NCI-H82 treated with DMSO at 0.1 percent for 48 hours (cell line): ENCODE data around the gene PTPRD.

Experiments used
- DNase-seq: peaks from one replicate; lab custom pipeline; 2025; ENCODE audit not compliant: unreplicated experiment; lab: John Stamatoyannopoulos, UW

PTPRD gene

GRCh38 chr9:9790216-9790872 lies 822.5 kb downstream of the PTPRD start:
- peak; percentile 26 for DNase-seq

GRCh38 chr9:9783711-9784110 lies 829.1 kb downstream of the PTPRD start:
- no peak for DNase-seq

- DNase-seq: no peak
Measured at GRCh38 chr9:9783211-9783610, 829.6 kb downstream of the PTPRD start.

- DNase-seq: no peak
Measured at GRCh38 chr9:9778293-9778692, 834.5 kb downstream of the PTPRD start.

- no peak for DNase-seq
Measured at GRCh38 chr9:9774471-9774870, 838.3 kb downstream of the PTPRD start.

- DNase-seq: no peak
Measured at GRCh38 chr9:9771314-9771713, 841.5 kb downstream of the PTPRD start.

GRCh38 chr9:9764821-9765220 lies 848.0 kb downstream of the PTPRD start:
- DNase-seq: no peak

GRCh38 chr9:9754186-9754585 lies 858.6 kb downstream of the PTPRD start:
- DNase-seq: no peak

GRCh38 chr9:9753266-9753665 lies 859.5 kb downstream of the PTPRD start:
- no peak for DNase-seq

DNA sequence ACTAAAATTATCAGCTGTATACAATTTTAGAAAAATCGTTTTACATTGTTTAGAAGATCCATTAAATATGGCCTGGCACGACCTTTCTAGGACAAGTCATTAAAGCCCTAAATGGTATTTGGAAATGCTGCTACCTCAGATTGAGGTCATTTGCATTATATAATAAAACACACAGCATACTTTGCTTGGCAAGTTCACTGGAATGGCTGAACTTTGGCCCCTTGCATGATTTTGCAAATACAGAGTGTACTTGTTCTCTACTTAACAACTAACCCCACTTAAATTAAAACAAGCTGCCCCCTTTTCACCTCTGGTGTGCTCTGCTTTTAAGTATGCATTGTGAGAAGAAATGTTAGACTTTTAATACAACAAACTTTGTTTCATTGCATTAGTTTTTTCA lies 860.1 kb downstream of the PTPRD start:
- DNase-seq: no peak

DNA sequence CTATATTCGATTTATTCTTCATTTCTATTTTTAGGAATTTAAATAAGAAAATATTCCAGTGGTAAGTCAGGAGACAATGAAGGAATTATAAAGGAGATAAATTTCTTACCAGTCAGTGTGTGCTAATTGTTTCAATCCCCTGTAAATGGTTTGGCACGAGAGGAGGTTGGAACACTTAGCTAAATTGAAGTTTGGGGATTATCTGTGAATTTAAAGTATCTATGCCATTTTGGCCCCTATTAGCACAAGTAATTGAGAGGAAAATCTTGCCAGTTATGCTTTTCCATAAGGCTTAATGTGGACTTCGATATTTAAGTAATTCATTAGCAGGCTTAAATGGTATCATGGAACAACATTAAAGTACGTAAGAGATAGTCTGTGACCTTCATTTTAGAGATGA lies 860.8 kb downstream of the PTPRD start:
- peak; percentile 62 for DNase-seq

GRCh38 chr9:9750719-9751118 lies 862.1 kb downstream of the PTPRD start:
- DNase-seq: no peak

DNA sequence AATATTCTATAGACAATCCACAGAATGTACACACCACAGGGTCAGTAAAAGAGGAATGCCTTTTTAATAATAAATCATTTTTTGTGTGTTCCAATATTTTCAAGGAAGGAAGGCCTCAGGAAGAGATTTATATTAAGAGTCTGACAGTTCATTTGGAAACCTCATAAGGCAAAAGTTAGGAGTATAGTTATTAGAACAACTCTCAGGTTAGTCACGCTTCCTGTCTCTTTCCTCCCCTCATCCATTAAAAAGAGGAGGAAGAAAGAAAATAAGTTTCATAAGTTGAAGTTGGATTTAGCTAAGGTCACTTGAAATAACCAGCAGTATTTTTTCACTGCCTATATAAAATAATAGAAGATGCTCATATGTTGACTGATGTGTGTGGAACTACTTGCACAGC lies 863.2 kb downstream of the PTPRD start:
- no peak for DNase-seq

DNA sequence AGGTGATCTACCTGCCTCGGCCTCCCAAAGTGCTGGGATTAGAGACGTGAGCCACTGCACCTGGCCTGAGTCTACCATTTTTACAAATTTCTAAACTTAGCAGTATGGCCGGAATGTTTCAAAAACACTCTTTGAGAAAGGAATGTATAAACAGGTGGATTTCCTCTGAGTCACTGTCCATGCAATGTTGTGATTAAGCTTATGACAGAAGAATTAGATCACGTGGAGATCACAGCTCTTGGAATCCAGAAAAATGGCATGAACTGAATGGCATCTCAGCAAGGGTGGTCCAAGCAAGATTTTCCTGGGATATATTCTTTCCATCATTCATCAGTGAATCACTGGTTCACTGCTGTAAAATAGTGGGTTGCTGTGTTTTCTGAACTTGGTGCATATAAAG lies 865.0 kb downstream of the PTPRD start:
- no peak for DNase-seq

GRCh38 chr9:9746826-9747225 lies 866.0 kb downstream of the PTPRD start:
- no peak for DNase-seq

- DNase-seq: no peak
Measured at GRCh38 chr9:9743822-9744221, 869.0 kb downstream of the PTPRD start.

DNA sequence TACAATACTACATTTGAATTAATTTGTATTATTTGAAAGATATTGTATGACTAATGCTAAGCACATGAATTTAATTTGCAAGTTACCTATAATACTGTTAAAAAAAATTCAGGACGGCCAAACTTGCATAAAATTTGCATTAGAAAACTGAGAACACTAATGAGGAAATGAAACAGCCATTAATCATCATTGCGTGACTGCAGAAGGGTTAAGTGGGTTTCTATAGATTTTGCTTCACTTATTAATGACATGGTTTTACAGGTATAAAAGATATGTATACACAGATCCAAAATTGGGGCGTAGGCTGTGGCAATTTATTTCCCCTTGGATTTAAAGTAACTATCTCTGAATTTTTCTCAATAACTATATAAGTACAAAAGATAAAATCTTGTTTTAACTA lies 882.6 kb downstream of the PTPRD start:
- DNase-seq: no peak

DNA sequence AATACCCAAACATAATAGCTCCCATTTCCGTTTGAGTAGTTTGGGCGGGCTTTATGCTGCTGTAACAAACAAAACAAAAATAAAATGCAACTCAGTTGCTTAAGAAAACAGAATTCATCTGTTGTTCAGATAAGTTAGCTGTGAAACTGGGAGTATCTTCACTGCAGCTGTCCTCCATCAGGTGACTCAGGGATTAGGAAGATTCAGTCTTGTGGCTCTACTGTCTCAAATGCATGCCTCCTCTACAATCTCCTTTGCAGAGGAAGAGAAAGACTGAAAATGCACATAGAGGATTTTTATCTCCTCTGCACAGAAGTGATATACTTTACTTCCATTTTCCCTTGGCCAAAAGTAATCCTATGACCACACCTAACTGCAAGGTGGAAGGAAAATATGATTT lies 883.7 kb downstream of the PTPRD start:
- no peak for DNase-seq

- no peak for DNase-seq
Measured at GRCh38 chr9:9719373-9720112, 893.3 kb downstream of the PTPRD start.

- no peak for DNase-seq
Measured at GRCh38 chr9:9718691-9719090, 894.1 kb downstream of the PTPRD start.

DNA sequence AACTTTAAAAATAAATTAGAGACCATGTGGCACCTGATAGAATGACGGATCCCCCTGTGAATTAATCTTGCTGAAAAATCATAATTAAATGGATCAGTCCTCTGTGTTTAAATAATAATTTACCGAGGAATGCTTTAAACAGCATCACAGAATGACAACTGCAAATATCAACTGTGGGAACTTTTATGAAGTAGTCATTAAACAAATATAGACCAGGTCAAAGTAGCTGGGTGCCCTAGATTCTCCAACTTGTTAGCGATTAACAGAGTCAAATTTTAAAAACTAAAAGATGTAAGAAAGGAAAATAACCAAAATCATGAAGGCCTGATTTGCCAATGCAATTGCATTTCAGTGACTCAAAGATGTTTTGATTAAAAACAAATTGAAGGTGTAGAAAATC lies 933.4 kb downstream of the PTPRD start:
- DNase-seq: no peak

- no peak for DNase-seq
Measured at GRCh38 chr9:9674461-9674860, 938.3 kb downstream of the PTPRD start.

- no peak for DNase-seq
Measured at GRCh38 chr9:9670454-9670853, 942.3 kb downstream of the PTPRD start.
